ENCODE data around the gene TPCN1. TPM values are rescaled to one million over a fixed set of nuclear protein-coding genes. Genes with fewer than 3 reads are reported as not detected.

The TPCN1 gene
- total RNA-seq, 2 donors from 2014 or later, result 54.7 to 111 TPM

DNA sequence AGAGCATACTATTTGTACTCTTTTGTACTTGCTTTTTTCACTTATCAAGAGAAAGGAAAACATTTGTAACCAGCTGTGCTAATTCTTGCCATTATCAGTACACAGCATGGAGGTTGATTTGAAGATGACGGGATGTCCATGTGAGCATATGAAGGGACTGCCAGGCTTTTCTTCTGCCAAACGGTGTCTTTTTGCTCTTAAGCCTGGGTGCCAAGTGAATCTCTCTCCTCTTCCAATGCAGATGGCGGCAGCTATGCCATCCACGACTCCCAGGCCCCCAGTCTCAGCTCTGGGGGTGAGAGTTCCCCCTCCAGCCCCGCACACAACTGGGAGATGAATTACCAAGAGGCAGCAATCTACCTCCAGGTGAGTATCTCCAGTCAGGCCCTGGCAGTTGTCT lies 38.9 kb downstream of the TPCN1 start:
- H3K27ac Mint-ChIP-seq, result peak overlapping the region in 1 of 2 donors; percentile 65
- peaks cover 9 to 31% of the 10 kb centered on the region in 2 donors for H3K36me3 Mint-ChIP-seq
- no peak for DNase-seq (ENCODE audit: low spot score in 2 of 2)
- ATAC-seq, result no peak
- no peaks in the 10 kb centered on the region for H3K9me3 Mint-ChIP-seq

DNA sequence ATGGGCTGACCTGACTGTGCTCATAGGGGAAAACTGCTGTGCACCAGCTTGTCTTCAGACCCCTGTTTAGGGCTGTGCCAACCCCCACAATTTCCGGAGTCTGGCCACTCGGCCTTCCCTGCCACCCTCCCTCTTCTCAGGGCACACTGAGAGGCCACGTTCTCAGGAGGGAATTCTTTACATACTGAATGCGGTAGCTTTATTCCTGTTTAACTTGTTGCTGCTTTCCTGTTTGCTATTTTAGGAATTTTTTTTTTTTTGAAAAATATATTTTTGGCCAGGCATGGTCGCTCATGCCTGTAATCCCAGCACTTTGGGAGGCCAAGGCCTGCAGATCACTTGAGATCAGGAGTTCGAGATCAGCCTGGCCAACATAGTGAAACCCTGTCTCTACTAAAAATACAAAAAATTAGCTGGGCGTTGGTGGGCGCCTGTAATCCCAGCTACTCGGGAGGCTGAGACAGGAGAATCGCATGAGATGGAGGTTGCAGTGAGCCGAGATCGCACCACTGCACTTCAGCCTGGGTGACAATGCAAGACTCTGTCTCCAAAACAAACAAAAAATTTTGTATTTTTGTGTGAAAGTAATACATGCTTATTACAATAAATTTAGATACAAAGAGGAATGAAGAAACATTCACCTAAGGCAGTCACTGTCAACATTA lies 39.5 kb downstream of the TPCN1 start:
- no peak for ATAC-seq
- Mint-ChIP-seq H3K27ac (no peak overlapping the region), H3K36me3 (peaks cover 12 to 36% of the 10 kb centered on the region in 2 donors), H3K9me3 (no peaks in the 10 kb centered on the region)
- no peak for DNase-seq (ENCODE audit: low spot score in 2 of 2)

- no peak for DNase-seq (ENCODE audit: low spot score in 2 of 2)
Measured at GRCh38 chr12:113261847-113262470, 40.7 kb downstream of the TPCN1 start.

GRCh38 chr12:113262710-113263109 lies 41.4 kb downstream of the TPCN1 start:
- no peak for ATAC-seq
- no peaks in the 10 kb centered on the region for H3K9me3 Mint-ChIP-seq
- H3K27ac Mint-ChIP-seq, result no peak overlapping the region
- H3K36me3 Mint-ChIP-seq, result peaks cover 22 to 46% of the 10 kb centered on the region in 2 donors
- no peak for DNase-seq (ENCODE audit: low spot score in 2 of 2)

More at GRCh38 chr12:113261847-113262470, 40.7 kb downstream of the TPCN1 start:
- H3K36me3 Mint-ChIP-seq, result peaks cover 19 to 43% of the 10 kb centered on the region in 2 donors
- peak; percentile 72 to 78 for ATAC-seq
- no peaks in the 10 kb centered on the region for H3K9me3 Mint-ChIP-seq
- peak overlapping the region; percentile 27 to 77 for H3K27ac Mint-ChIP-seq

DNA sequence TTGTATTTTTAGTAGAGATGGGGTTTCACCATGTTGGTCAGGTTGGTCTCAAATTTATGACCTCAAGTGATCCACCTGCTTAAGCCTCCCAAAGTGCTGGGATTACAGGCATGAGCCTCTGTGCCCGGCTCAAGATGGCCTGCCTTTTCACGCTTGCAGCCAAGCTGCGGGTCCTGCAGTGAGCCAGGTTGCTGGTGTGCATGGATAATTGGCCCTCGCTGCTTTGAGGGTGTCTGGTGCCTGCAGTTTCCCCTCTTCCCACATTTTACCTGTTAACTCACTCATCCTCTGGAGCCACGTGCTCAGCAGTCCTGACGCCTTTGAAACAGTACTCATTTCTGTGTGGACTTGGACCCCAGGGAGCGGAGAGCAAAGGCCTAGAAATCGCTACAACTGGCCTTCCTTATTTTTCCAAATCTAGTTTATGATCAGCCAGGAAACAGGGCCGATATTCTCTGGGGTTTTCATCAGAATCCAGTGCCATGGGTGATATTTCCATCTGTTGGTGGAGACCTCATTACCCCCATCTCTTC lies 42.2 kb downstream of the TPCN1 start:
- no peaks in the 10 kb centered on the region for H3K9me3 Mint-ChIP-seq
- H3K36me3 Mint-ChIP-seq, result peaks cover 30 to 51% of the 10 kb centered on the region in 2 donors
- DNase-seq (ENCODE audit: low spot score in 2 of 2) (no peak), ATAC-seq (no peak)
- peak overlapping the region; percentile 85 to 88 for H3K27ac Mint-ChIP-seq

GRCh38 chr12:113266106-113266895 lies 45.0 kb downstream of the TPCN1 start:
- DNase-seq (ENCODE audit: low spot score in 2 of 2) (no peak), ATAC-seq (no peak)
- Mint-ChIP-seq H3K9me3 (no peaks in the 10 kb centered on the region), H3K36me3 (peaks cover 31 to 35% of the 10 kb centered on the region in 2 donors), H3K27ac (peak overlapping the region in 1 of 2 donors; percentile 36)

- H3K27ac Mint-ChIP-seq, result no peak overlapping the region
- no peak for ATAC-seq
- H3K9me3 Mint-ChIP-seq, result no peaks in the 10 kb centered on the region
- H3K36me3 Mint-ChIP-seq, result peaks cover 31 to 39% of the 10 kb centered on the region in 2 donors
- DNase-seq (ENCODE audit: low spot score in 2 of 2), result no peak
Measured at GRCh38 chr12:113267621-113268020, 46.4 kb downstream of the TPCN1 start.

DNA sequence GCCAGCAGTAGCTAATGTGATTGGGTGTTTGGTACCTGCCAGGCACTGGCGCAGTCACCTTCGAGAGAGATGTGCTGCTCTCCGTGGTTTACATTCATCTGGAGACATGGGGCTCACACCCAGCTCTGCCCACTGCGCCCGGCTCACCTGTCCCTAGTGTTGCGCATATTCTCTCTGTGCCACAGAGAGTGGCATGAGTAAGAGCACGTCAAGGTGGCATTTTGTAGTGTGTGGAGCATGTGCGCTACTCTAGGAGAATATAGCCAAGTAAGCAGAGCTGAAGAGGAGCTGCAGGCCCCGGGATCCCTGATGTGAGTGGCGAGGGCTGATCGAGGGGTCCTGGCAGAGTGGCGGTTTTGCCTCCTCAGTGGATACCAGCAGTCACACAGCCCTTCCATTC lies 46.9 kb downstream of the TPCN1 start:
- Mint-ChIP-seq H3K36me3 (peaks cover 31 to 41% of the 10 kb centered on the region in 2 donors), H3K27ac (peak overlapping the region in 1 of 2 donors; percentile 9), H3K9me3 (no peaks in the 10 kb centered on the region)

GRCh38 chr12:113268621-113269020 lies 47.4 kb downstream of the TPCN1 start:
- H3K36me3 Mint-ChIP-seq, result peaks cover 29 to 38% of the 10 kb centered on the region in 2 donors
- H3K9me3 Mint-ChIP-seq, result no peaks in the 10 kb centered on the region
- no peak for DNase-seq (ENCODE audit: low spot score in 2 of 2)
- ATAC-seq, result no peak
- no peak overlapping the region for H3K27ac Mint-ChIP-seq

More for the DNA sequence above, 46.9 kb downstream of the TPCN1 start:
- ATAC-seq (no peak), DNase-seq (ENCODE audit: low spot score in 2 of 2) (no peak)

DNA sequence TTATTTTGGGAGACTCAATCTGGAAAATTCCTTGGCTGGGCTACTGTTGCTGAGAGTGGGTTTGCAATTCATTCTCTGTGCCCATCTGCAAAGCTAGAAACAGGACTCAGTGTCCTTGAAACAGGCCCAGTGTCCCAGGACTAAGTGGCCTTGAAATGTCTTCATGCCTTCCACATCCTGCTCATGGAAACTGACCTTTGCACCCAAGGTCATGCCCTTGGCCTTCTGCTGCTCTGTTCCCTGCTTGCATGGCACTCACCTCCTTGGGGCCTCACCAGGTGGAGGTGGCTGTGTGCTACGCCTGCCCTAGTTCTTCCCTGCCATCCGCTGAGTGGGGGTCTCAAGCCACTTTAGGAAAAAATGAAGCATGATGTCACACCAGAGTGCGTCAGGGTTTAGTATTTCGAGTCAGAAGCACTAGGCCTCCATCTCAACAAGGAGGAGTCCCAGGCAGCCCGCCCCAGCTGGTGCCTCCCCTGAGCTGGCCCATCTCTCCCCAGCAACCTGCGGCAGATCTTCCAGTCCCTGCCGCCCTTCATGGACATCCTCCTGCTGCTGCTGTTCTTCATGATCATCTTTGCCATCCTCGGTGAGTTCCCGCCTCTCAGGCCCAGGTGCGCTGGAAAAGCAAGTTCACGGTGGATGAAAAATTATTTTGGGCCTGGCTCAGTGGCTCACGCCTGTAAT lies 48.1 kb downstream of the TPCN1 start:
- H3K9me3 Mint-ChIP-seq, result no peaks in the 10 kb centered on the region
- DNase-seq (ENCODE audit: low spot score in 2 of 2) (no peak), ATAC-seq (no peak)
- H3K27ac Mint-ChIP-seq, result no peak overlapping the region
- H3K36me3 Mint-ChIP-seq, result peaks cover 23 to 30% of the 10 kb centered on the region in 2 donors

DNA sequence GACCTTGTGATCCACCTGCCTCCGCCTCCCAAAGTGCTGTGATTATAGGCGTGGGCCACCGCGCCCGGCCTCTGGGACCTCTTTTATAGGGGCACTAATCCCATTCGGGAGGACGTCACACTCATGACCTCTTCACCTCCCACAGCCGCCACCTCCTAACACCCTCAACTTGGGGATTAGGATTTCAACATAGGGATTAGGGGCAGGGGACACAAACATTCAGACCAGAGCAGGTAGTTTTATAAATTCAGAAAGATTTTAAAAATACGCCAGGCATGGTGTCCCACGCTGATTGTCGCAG lies 49.4 kb downstream of the TPCN1 start:
- no peak for ATAC-seq
- H3K36me3 Mint-ChIP-seq, result peaks cover 20 to 23% of the 10 kb centered on the region in 2 donors

DNA sequence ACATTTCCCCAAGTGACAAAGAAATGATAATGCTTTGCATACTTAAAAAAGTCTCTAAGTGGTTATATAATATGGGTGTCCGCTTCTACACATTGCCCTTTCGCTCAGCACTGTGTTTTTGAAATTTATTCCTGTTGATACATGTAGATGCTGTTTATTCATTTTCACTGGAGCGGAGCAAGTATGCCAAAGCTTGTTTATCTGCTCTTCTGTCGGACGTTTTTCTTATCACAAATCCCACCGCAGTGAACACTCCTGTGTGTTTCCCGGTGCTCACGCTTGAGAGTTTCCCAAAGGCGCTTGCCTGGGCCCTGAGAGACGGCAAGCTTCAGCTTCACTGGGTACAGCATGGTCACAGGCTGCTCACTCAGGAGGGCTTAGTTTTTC lies 50.2 kb downstream of the TPCN1 start:
- peak overlapping the region; percentile 9 to 82 for H3K27ac Mint-ChIP-seq
- no peaks in the 10 kb centered on the region for H3K9me3 Mint-ChIP-seq
- ATAC-seq (peak; percentile 18 to 32), DNase-seq (ENCODE audit: low spot score in 2 of 2) (no peak)
- peaks cover 12 to 15% of the 10 kb centered on the region in 2 donors for H3K36me3 Mint-ChIP-seq

More for the DNA sequence above, 49.4 kb downstream of the TPCN1 start:
- no peak for DNase-seq (ENCODE audit: low spot score in 2 of 2)
- Mint-ChIP-seq H3K9me3 (no peaks in the 10 kb centered on the region), H3K27ac (peak overlapping the region in 1 of 2 donors; percentile 22)

GRCh38 chr12:113271853-113272561 lies 50.7 kb downstream of the TPCN1 start:
- Mint-ChIP-seq H3K9me3 (no peaks in the 10 kb centered on the region), H3K27ac (peak overlapping the region; percentile 9 to 82), H3K36me3 (peaks cover 12 to 15% of the 10 kb centered on the region in 2 donors)
- ATAC-seq (peak; percentile 84 to 95), DNase-seq (ENCODE audit: low spot score in 2 of 2) (no peak)

DNA sequence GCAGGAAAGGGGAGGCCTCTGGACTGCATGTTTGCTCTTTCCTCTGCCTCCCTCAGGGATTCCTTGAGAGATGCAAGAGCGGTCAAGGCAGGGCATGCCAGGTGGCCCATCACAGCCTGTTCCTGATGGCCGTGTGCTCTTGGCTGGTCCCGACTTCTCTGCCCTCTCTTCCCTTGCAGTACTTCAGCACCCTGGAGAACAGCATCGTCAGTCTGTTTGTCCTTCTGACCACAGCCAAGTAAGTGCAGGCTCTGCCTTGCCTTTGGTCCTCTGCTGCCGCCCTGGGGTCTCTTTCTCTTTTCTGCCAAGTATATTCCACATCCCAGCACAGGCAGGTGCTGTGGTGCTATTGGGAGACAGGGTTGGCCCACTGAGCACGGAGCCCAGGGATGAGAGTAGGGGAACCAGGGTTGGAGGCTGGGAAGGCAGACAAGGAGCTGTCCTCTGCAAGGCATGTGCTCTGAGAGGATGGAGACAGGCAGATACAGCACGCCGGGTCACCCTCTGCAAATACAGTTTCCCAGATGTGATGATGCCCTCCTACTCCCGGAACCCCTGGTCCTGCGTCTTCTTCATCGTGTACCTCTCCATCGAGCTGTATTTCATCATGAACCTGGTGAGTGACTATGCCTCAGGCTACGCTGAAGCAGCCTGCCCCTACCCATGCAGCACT lies 51.9 kb downstream of the TPCN1 start:
- H3K9me3 Mint-ChIP-seq, result no peaks in the 10 kb centered on the region
- peaks cover 5 to 7% of the 10 kb centered on the region in 2 donors for H3K36me3 Mint-ChIP-seq
- ATAC-seq (no peak), DNase-seq (ENCODE audit: low spot score in 2 of 2) (no peak)
- H3K27ac Mint-ChIP-seq, result peak overlapping the region; percentile 5 to 9

DNA sequence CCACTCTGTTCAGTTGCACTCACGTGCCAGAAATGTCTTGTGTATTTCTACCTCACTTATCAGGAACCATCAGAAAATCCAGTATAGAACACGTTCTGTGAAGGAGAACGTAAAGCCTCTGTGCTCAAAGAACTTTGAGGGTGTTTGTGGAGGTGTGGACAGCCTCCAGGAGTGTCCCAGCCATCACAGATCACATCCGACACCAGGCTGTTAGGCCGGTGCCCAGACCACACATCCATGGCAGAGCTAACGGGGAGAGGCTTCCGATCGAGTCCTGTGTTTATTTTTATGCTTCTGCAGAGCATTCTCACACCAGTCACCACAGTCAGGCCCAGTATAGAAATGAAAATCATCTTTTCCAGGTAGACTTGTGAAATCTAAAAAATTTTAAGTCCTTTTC lies 53.6 kb downstream of the TPCN1 start:
- ATAC-seq (no peak), DNase-seq (ENCODE audit: low spot score in 2 of 2) (no peak)
- H3K27ac Mint-ChIP-seq, result peak overlapping the region in 1 of 2 donors; percentile 60
- peaks cover 0 to 7% of the 10 kb centered on the region in 2 donors for H3K36me3 Mint-ChIP-seq
- H3K9me3 Mint-ChIP-seq, result no peaks in the 10 kb centered on the region
